Left lung (tissue), 10 donors: Measurements from ENCODE around the gene COPS7B. TPM values are rescaled to one million over a fixed set of nuclear protein-coding genes. Genes with fewer than 3 reads are reported as not detected.

ENCODE experiments used
- ATAC-seq: fragments of 200-7000 bp; cut with Tn5 transposase; one replicate; pipeline ENCODE4 v1.9.1; 2020; ENCODE audit warnings: moderate library complexity
- DNase-seq, 4 donors: peaks; one replicate each; pipeline ENCODE4 v3.0.0-alpha.2; 2013 to 2020
- H3K27ac ChIP-seq, 2 donors: fragments of 200-600 bp; sonication (generic) in 1 of 2; one replicate each; pipeline versions ENCODE4 v1.5.0 to v1.8.0; 2020 to 2021
- H3K27me3 ChIP-seq, 2 donors: fragments of 200-600 bp; sonication (generic) in 1 of 2; one replicate each; pipeline versions ENCODE4 v1.5.0 to v1.8.0; 2020 to 2021
- H3K36me3 ChIP-seq, 2 donors: fragments of 200-600 bp; sonication (generic) in 1 of 2; one replicate each; pipeline versions ENCODE4 v1.5.0 to v1.8.0; 2020 to 2021
- H3K4me1 ChIP-seq, 2 donors: fragments of 200-600 bp; one replicate each; pipeline ENCODE4 v1.8.0; 2021
- H3K4me3 ChIP-seq, 2 donors: fragments of 200-600 bp; sonication (generic) in 1 of 2; one replicate each; pipeline versions ENCODE4 v1.5.0 to v1.8.0; 2020 to 2021; ENCODE audit warnings: mild to moderate bottlenecking in 1 of 2
- H3K9me3 ChIP-seq, 2 donors: fragments of 200-600 bp; sonication (generic) in 1 of 2; one replicate each; pipeline versions ENCODE4 v1.5.0 to v1.8.0; 2020 to 2021
- CTCF ChIP-seq, 2 donors: fragments of 200-600 bp; sonication (generic) in 1 of 2; IDR thresholded peaks; one replicate each; pipeline versions ENCODE4 v1.5.0 to v1.8.0; 2021; ENCODE audit warnings: antibody characterized with exemption in 2 of 2
- intact Hi-C, 2 donors: fragments of 100-400 bp; cut with DNase I; formaldehyde crosslinking; loops; one replicate each; pipeline versions ENCODE4 v1.11.2 to v1.14.2; 2022
- polyA plus RNA-seq, 6 donors: library from polyadenylated mRNA; unstranded; fragments of 120-200 nt; gene quantifications; one replicate each; pipeline ENCODE4 v1.2.1, GENCODE V29; 2013; ENCODE audit not compliant: insufficient read length in 6 of 6
- total RNA-seq, 2 donors: library from RNA; stranded (reverse); fragmentation: NEBNext Ultra II Directional; extraction: Animal tissue kit (Norgen Biotek cat#: 25700); gene quantifications; one replicate each; pipeline ENCODE4 v1.2.1, GENCODE V29; 2021
- donor health status: DM: no; HTN: yes; CAD: no.
- donor health status: DM: no; HTN: no; CAD: no.

Gene COPS7B
- total and polyA plus RNA-seq, 8 donors: 26.0 to 72.2 (median 60.0) TPM

- no peak for TF ChIP-seq CTCF (IDR thresholded peaks at IDR 0.05)
- Histone ChIP-seq H3K36me3 (no peaks in the 10 kb centered on the region), H3K4me1 (no peaks in the 10 kb centered on the region), H3K27me3 (no peaks in the 10 kb centered on the region), H3K9me3 (no peaks in the 10 kb centered on the region), H3K27ac (no peak overlapping the region), H3K4me3 (no peak overlapping the region)
- intact Hi-C loops: no loop called here
- ATAC-seq (no peak), DNase-seq (no peak)
Observed at GRCh38 chr2:231856959-231857358, 70.7 kb downstream of the COPS7B start.

Other genes starting within 250 kb of the COPS7B start
- not detected for gene TEX44, start 193.6 kb upstream of the COPS7B start, total RNA-seq
- not detected for gene TEX44, start 193.6 kb upstream of the COPS7B start, polyA plus RNA-seq
- 100 to 1,000 TPM; 677 to 980 TPM for gene PTMA, start 77.9 kb upstream of the COPS7B start, total RNA-seq
- gene PTMA, start 77.9 kb upstream of the COPS7B start, polyA plus RNA-seq: 1,000 to 10,000 TPM; 1,790 to 2,328 (median 2,088) TPM
- 10 to 100 TPM; 19.7 to 20.0 TPM for gene PDE6D, start 5.2 kb upstream of the COPS7B start, total RNA-seq
- 10 to 100 TPM; 22.2 to 27.9 (median 24.6) TPM for gene PDE6D, start 5.2 kb upstream of the COPS7B start, polyA plus RNA-seq
- gene NPPC, start 140.0 kb downstream of the COPS7B start, total RNA-seq: not detected
- under 1 TPM in 2 of 6 donors, not detected in 4; 0.14 to 0.23 TPM for gene NPPC, start 140.0 kb downstream of the COPS7B start, polyA plus RNA-seq
- 10 to 100 TPM; 25.2 to 32.3 TPM for gene DIS3L2, start 175.3 kb downstream of the COPS7B start, total RNA-seq
- 10 to 100 TPM; 35.9 to 43.4 (median 38.8) TPM for gene DIS3L2, start 175.3 kb downstream of the COPS7B start, polyA plus RNA-seq